Gastrocnemius medialis (tissue), 4 donors: ENCODE measurements around the gene CSNK1D. TPM values are rescaled to one million over a fixed set of nuclear protein-coding genes. Genes with fewer than 3 reads are reported as not detected.

Source experiments
- ATAC-seq, 2 donors: fragments of 150-250 bp; one replicate each; pipeline ENCODE4 v1.9.1; 2016
- DNase-seq, 2 donors: peaks; one replicate each; pipeline ENCODE4 v3.0.0-alpha.2; 2019
- H3K27ac ChIP-seq, 4 donors: fragments of 200-600 bp; sonication (generic); 1 replicate in 1 of 4; 2 replicates in 3 of 4; pipeline ENCODE4 v1.5.1; 2016 to 2018; ENCODE audit warnings: mild to moderate bottlenecking in 2 of 4, moderate library complexity in 1 of 4
- H3K27me3 ChIP-seq, 3 donors: fragments of 200-600 bp; sonication (generic) in 2 of 3; 1 replicate in 1 of 3; 2 replicates in 2 of 3; pipeline versions ENCODE4 v1.5.1 to v1.6.0; 2016 to 2019; ENCODE audit warnings: mild to moderate bottlenecking in 1 of 3, moderate library complexity in 1 of 3
- H3K36me3 ChIP-seq, 2 donors: fragments of 200-600 bp; sonication (generic) in 1 of 2; one replicate each; pipeline ENCODE4 v1.5.1; 2017 to 2018
- H3K4me1 ChIP-seq, 2 donors: fragments of 200-600 bp; sonication (generic) in 1 of 2; one replicate each; pipeline ENCODE4 v1.5.1; 2016 to 2017; ENCODE audit warnings: mild to moderate bottlenecking in 2 of 2
- H3K4me3 ChIP-seq, 4 donors: fragments of 200-600 bp; sonication (generic) in 3 of 4; 1 replicate in 1 of 4; 2 replicates in 3 of 4; pipeline ENCODE4 v1.5.1; 2016 to 2019; ENCODE audit warnings: mild to moderate bottlenecking in 2 of 4
- H3K9me3 ChIP-seq, 3 donors: fragments of 200-600 bp; sonication (generic) in 2 of 3; 1 replicate in 1 of 3; 2 replicates in 2 of 3; pipeline ENCODE4 v1.5.1; 2016 to 2019
- CTCF ChIP-seq, 5 experiments: fragments of 450-650 bp in 3 of 5; fragments of 200-600 bp in 2 of 5; sonication (generic) in 2 of 5; IDR thresholded peaks in 4 of 5; conservative IDR thresholded peaks in 1 of 5; 1 replicate in 4 of 5; 2 replicates in 1 of 5; pipeline ENCODE4 v1.5.1; 2016 to 2019; ENCODE audit warnings: antibody characterized with exemption in 5 of 5, mild to moderate bottlenecking in 3 of 5, moderate library complexity in 3 of 5
- POLR2A ChIP-seq, 2 donors: fragments of 450-650 bp; IDR thresholded peaks; one replicate each; pipeline ENCODE4 v1.6.1; 2017; ENCODE audit warnings: antibody characterized with exemption in 2 of 2, mild to moderate bottlenecking in 2 of 2, moderate library complexity in 2 of 2
- in situ Hi-C, 4 donors: fragments of 200-750 bp; cut with MboI; loops; one replicate each; pipeline versions ENCODE4 v1.15.0 to v1.8.0; 2017; ENCODE audit warnings: low sequenced_read_pairs in 4 of 4
- intact Hi-C: fragments of 100-400 bp; cut with DNase I; formaldehyde crosslinking; loops from one replicate; pipeline ENCODE4 v1.15.1; 2023; ENCODE audit warnings: low total_unique reads
- total RNA-seq, 4 donors: library from RNA; depleted of rRNA; stranded (reverse); fragments of >200 nt; gene quantifications; one replicate each; pipeline versions ENCODE4 v1.1.0 to v1.2.3, GENCODE V29; 2016

Gene CSNK1D
- total RNA-seq, 4 donors from 2014 or later, result 34.0 to 55.2 (median 47.3) TPM

- Histone ChIP-seq H3K27ac (peak overlapping the region; percentile 84 to 98 (median 93)), H3K36me3 (no peaks in the 10 kb centered on the region), H3K4me3 (peak overlapping the region; percentile 9 to 62 (median 56)), H3K4me1 (peaks cover 40 to 44% of the 10 kb centered on the region in 2 donors), H3K9me3 (no peaks in the 10 kb centered on the region), H3K27me3 (no peaks in the 10 kb centered on the region)
- no peak for ATAC-seq
- in situ Hi-C loops, result no loop called here
- intact Hi-C loops, result loop anchor here (1.0 to 5.0 kb wide), 3 partner anchors 60 to 359 kb away; partner anchors contain the start of genes CCDC57 and PYCR1
- TF ChIP-seq CTCF (IDR thresholded peaks at IDR 0.05 in 4 of 5, conservative IDR thresholded peaks at IDR 0.05 in 1 of 5) (no peak), POLR2A (IDR thresholded peaks at IDR 0.05) (no peak)
- DNase-seq, result peak in 1 of 2 donors; percentile 61
Observed at GRCh38 chr17:82296511-82297279, 23.2 kb upstream of the CSNK1D start.

- ATAC-seq (no peak), DNase-seq (no peak)
- in situ Hi-C loops, result no loop called here
- H3K9me3 ChIP-seq, result no peaks in the 10 kb centered on the region
- H3K27ac ChIP-seq, result peak overlapping the region in 2 of 4 donors; percentile 98
- H3K4me3 ChIP-seq, result no peak overlapping the region
- H3K27me3 ChIP-seq, result no peaks in the 10 kb centered on the region
- H3K4me1 ChIP-seq, result peaks cover 40 to 41% of the 10 kb centered on the region in 2 donors
- no peaks in the 10 kb centered on the region for H3K36me3 ChIP-seq
- TF ChIP-seq CTCF (IDR thresholded peaks at IDR 0.05 in 4 of 5, conservative IDR thresholded peaks at IDR 0.05 in 1 of 5), result no peak
- no peak for TF ChIP-seq POLR2A (IDR thresholded peaks at IDR 0.05)
- intact Hi-C loops, result loop anchor here (5.0 kb wide), 1 partner anchor 358 kb away; the partner anchor contains the start of gene PYCR1
Observed at GRCh38 chr17:82295472-82295814, 21.9 kb upstream of the CSNK1D start.

GRCh38 chr17:82294064-82294773 is 20.7 kb upstream of the CSNK1D start:
- Histone ChIP-seq H3K9me3 (no peaks in the 10 kb centered on the region), H3K36me3 (no peaks in the 10 kb centered on the region), H3K27ac (peak overlapping the region; percentile 90 to 99 (median 98)), H3K4me3 (peak overlapping the region; percentile 47 to 78 (median 52)), H3K4me1 (peaks cover 40 to 47% of the 10 kb centered on the region in 2 donors), H3K27me3 (no peaks in the 10 kb centered on the region)
- TF ChIP-seq POLR2A (IDR thresholded peaks at IDR 0.05) (peak; percentile 25 to 32), CTCF (IDR thresholded peaks at IDR 0.05 in 4 of 5, conservative IDR thresholded peaks at IDR 0.05 in 1 of 5) (no peak)
- in situ Hi-C loops, result no loop called here
- intact Hi-C loops, result no loop called here
- no peak for DNase-seq
- ATAC-seq, result peak in 1 of 2 donors; percentile 7

- TF ChIP-seq POLR2A (IDR thresholded peaks at IDR 0.05) (peak; percentile 99 to 100), CTCF (IDR thresholded peaks at IDR 0.05 in 4 of 5, conservative IDR thresholded peaks at IDR 0.05 in 1 of 5) (peak in 1 of 5 experiments; percentile 14)
- intact Hi-C loops, result loop anchor here (1.0 kb wide), 2 partner anchors 19 to 50 kb away; partner anchors contain the start of gene CSNK1D
- Histone ChIP-seq H3K27ac (peak overlapping the region; percentile 98 to 99 (median 98)), H3K4me3 (peak overlapping the region; percentile 78 to 97 (median 91)), H3K9me3 (no peaks in the 10 kb centered on the region), H3K27me3 (no peaks in the 10 kb centered on the region), H3K36me3 (no peaks in the 10 kb centered on the region), H3K4me1 (peaks cover 44 to 48% of the 10 kb centered on the region in 2 donors)
- peak; percentile 81 to 87 for ATAC-seq
- peak; percentile 98 to 99 for DNase-seq
- in situ Hi-C loops, result no loop called here
Observed at GRCh38 chr17:82292251-82293154, 19.0 kb upstream of the CSNK1D start.
